HG03354 (cell line): ENCODE measurements around the gene NRROS.

Experiments used
- ATAC-seq: cut with Tn5 transposase; IDR thresholded peaks from one replicate; pipeline ENCODE4 v1.9.1; 2021; ENCODE audit warnings: mild to moderate bottlenecking; ENCODE audit not compliant: unreplicated experiment, poor library complexity, severe bottlenecking

Gene NRROS

GRCh38 chr3:196645096-196645495 is 5.6 kb downstream of the NRROS start:
- no peak for ATAC-seq

- ATAC-seq, result no peak
Observed at GRCh38 chr3:196645897-196646665, 6.6 kb downstream of the NRROS start.

DNA sequence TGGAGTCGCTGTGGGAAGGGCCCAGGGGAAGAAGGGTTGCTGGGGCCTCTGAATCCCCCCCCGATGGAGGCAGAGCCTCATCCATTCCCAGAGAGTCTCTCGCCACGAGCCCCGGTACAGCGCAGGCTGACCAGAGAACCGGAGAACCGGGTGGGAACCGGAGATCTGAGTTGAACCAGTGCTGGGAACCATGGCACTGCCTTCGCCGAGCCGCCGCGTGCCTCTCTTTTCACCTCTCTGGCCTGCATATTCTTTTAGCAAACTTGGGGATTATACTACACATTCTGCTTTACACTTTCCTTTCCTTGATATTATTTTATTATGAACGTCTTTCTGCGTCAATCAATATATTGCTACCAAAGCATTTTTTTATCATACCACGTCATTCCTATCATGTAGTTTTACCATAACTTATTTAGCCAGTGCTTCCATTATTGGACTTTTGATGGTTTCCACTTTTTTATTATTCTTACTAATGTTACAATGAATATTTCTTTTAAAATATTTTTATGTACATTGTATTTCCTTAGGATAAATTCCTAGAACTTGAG is 7.2 kb downstream of the NRROS start:
- no peak for ATAC-seq

DNA sequence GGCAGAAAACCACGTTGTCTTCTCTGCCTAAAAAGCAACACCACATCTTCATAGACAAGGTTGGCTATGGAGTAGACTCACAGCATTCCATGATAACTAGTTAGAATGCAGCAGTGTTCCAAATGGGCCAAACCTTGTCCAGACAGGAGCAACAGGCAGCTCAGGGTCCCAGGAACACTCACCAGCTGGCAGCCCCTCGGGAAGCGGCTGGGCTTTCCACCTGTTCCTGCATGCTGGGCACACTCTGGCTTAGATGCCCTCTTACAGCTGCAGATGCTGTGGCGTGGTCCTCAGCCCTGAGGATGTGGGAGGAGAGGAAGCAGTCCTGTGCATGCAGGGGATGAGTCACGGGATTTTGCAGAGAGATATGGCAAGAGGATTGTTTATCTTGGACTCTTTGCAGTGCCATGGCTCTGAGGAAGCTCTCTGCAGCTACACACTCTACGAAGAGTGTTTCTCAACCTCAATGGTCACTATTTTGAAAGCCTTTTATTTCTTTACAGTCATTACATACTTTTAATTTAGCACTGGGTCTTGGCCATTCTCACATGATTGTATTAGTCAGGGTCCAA is 11.3 kb downstream of the NRROS start:
- ATAC-seq, result no peak

GRCh38 chr3:196651819-196652218 is 12.3 kb downstream of the NRROS start:
- ATAC-seq, result no peak

- ATAC-seq, result no peak
Observed at GRCh38 chr3:196652961-196653795, 13.7 kb downstream of the NRROS start.

DNA sequence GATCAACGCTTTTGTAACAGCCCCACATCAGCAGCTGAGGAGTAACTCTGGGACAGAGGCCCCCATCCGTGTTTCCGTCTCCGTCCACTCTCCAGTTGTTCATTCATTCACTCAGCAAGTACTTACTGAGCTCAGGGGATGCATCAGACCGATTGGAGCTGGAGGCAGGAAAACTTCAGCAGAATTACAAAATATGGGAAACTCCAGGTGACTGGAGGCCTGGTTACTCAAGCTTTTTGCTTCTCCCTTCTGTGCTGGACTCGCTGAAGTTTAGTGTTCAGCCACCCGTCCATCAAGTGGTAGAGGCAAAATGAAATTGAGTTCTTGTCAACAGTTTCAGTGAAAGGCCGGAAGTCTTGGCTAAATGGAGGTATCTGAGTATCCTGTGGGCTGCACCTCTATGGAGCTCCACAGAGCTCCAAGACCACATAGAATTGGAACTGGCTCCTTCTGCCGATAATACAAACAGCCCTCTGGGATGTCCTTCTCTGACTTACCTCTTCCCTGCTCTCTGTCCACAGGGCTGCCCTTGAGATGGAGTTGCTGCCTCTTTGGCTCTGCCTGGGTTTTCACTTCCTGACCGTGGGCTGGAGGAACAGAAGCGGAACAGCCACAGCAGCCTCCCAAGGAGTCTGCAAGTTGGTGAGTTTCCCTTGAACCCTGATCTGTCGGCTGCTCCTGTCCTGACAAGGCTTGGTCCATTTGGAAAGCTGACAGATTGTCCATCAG is 14.7 kb downstream of the NRROS start:
- ATAC-seq, result no peak

DNA sequence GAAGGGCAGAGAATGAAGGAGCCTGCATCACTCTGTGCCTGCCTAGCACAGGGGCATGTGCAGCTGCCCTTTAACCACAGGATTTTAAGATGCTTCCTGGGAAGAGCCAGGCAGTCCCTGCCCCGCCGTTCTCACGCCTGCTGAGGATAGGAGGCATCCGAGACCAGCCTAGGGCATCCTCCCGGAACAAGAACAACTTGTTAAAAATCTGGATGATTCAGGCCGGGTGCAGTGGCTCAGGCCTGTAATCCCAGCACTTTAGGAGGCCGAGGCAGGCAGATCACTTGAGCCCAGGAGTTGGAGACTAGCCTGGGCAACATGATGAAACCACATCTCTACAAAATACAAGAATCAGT is 15.2 kb downstream of the NRROS start:
- no peak for ATAC-seq

- no peak for ATAC-seq
Observed at GRCh38 chr3:196655496-196655895, 16.0 kb downstream of the NRROS start.

DNA sequence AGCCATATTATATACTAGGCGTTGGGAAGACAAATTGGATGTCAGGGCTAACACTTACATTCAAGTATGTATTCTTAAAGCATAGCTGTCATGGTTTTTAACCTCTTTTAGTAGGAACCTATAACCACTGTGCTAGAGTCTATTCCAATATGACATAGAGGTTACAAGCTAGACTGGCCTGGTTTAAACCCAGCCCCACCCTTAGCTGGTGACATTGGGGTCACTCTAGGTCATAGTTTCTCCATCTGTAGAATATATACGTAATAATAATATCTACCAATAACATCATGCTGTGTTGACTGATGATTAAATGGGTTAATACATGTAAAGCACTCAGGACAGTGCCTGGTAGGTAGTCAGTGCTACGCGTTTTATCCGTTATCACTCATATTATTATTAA is 16.7 kb downstream of the NRROS start:
- no peak for ATAC-seq

DNA sequence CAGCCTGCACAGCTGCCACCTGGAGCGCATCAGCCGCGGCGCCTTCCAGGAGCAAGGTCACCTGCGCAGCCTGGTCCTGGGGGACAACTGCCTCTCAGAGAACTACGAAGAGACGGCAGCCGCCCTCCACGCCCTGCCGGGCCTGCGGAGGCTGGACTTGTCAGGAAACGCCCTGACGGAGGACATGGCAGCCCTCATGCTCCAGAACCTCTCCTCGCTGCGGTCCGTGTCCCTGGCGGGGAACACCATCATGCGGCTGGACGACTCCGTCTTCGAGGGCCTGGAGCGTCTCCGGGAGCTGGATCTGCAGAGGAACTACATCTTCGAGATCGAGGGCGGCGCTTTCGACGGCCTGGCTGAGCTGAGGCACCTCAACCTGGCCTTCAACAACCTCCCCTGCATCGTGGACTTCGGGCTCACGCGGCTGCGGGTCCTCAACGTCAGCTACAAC is 20.4 kb downstream of the NRROS start:
- no peak for ATAC-seq

GRCh38 chr3:196660381-196661166 is 21.1 kb downstream of the NRROS start:
- no peak for ATAC-seq

DNA sequence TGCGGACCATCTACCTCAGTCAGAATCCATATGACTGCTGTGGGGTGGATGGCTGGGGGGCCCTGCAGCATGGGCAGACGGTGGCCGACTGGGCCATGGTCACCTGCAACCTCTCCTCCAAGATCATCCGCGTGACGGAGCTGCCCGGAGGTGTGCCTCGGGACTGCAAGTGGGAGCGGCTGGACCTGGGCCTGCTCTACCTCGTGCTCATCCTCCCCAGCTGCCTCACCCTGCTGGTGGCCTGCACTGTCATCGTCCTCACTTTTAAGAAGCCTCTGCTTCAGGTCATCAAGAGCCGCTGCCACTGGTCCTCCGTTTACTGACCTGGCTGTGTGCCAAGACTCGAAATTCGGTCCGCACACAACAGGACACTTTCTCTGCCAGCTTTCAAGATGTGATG is 21.9 kb downstream of the NRROS start:
- no peak for ATAC-seq

- ATAC-seq, result no peak
Observed at GRCh38 chr3:196662033-196662432, 22.5 kb downstream of the NRROS start.

DNA sequence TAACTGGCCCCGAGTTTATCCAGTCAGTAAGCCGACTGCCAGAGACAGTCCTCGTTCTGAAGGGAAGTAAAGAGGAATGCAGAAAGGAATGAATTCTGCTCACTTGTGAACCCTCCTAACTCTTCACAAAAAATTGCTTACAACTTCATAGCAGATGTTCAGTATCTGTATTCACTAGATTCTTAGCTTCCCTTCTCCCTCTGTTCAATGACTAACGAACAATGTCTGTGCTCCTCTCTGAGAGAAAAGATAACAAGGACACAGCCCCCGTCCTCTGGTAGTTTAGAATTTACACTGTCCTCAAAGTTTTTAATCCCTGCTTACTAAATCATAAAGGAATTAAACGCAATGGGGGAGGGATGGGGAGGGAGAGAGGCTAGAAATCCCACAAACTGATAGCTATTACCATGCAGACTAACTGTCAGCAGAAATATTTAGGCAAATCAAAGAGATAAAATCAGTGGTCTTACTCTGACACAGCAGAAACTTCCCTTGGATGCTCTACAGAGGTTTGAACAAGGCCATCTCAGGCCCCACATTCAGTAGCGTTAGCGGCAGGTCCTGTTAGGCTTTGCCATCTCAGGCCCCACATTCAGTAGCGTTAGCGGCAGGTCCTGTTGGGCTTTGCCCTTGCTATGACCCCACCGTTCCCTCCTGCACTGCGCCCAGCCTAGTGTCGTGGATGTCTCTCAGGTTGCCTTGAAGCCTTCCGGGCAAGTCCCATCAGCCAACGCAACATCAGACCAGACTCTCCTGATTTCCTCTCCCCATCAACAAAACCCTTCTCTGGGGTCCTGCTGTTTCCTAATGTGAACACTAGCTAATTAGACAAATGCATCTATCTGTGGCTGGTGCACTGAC is 23.4 kb downstream of the NRROS start:
- ATAC-seq, result no peak

DNA sequence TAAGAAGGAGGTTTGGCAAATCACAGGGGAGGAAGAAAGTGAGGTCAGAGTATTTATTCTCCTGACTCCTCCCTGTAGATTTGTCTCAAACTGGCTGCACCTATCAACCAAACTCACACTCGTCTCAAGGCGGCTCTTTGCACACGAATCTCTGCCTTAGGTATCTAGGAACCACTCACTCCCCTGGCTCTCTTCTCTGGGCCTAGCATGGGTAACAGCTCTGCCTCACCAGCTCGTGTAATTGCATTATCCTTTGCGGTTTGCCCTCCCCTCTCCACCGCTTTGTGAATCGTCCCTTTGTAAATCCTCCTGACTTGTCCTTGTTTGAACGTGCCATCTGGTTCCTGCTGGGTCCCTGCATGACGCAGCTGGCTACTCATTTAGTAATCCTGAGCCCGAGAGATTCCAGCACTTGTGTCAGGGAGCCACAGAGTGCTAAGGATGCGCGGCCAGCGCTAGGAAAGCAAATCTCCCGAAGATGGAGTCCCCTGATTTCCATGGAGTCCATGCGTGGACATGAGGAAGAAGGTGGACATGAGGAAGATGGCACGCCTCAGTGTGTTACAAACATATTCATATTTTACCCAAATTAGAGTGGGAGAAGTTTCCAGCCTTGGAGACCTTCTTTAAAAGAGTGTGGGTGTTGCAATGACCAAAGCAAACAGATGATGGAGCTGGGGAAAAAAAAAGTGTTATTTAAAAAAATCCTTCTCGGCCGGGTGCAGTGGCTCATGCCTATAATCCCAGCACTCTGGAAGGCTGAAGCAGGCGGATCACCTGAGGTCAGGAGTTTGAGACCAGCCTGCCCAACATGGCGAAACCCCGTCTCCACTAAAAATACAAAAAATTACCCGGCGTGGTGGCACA is 26.7 kb downstream of the NRROS start:
- ATAC-seq, result no peak

- ATAC-seq, result no peak
Observed at GRCh38 chr3:196667056-196667825, 27.7 kb downstream of the NRROS start.
